Stimulated activated naive CD4-positive, alpha-beta T cell (primary cell): Measurements from ENCODE around the gene ZNF646.

ENCODE experiments used
- DNase-seq, 6 experiments: peaks; one replicate each; lab custom pipeline; 2025; lab: John Stamatoyannopoulos, UW

The ZNF646 gene

GRCh38 chr16:31063843-31064611 is 10.2 kb upstream of the ZNF646 start:
- no peak for DNase-seq

GRCh38 chr16:31064882-31065461 is 9.2 kb upstream of the ZNF646 start:
- DNase-seq = no peak

GRCh38 chr16:31067342-31067741 is 6.9 kb upstream of the ZNF646 start:
- no peak for DNase-seq

- DNase-seq = no peak
These were observed 2.4 kb upstream of the ZNF646 start for GRCh38 chr16:31071861-31072260.

GRCh38 chr16:31072540-31073141 is 1.6 kb upstream of the ZNF646 start:
- peak in 1 of 6 experiments; percentile 9 for DNase-seq

DNA sequence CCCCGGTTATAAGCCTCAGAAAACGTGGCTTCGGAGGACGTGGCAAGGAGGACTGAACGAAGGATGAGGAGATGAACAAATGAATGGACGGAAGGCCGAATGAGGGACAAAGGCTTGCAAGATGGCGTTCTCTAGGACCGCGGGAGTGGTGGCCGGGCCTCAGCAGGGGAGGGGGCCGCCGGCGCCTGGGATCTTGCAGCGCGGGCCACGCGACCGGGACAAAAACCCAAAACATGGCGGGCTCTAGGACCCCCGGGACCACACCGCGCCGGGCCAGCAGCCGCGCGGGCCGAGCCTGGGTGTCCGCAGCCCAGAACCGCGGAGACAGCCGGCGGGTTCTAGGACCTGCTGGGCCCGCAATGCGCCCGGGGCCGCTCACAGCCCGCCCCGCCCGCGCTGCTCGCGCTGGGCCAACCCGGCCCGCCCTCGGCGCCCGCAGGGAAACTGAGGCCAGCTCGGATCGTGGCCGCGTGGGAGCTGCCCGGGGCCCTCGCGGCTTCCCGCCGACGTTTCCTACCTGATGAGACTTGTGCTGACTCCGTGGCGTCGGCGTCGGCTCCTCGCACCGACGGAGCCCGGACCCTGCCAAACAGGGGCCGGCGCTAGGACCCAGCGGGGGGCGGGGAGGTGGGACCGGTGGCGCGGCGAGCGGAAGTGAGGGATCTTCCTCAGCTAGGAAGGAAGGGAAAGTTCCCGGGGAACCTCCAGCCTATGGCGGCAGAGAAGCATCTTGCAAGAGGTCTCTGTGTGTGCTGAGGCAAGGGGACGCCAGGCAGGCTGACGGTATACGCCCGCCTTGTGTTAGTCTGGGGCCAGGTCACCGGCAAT is 866 bp upstream of the ZNF646 start:
- peak; percentile 73 to 92 (median 82) for DNase-seq

DNA sequence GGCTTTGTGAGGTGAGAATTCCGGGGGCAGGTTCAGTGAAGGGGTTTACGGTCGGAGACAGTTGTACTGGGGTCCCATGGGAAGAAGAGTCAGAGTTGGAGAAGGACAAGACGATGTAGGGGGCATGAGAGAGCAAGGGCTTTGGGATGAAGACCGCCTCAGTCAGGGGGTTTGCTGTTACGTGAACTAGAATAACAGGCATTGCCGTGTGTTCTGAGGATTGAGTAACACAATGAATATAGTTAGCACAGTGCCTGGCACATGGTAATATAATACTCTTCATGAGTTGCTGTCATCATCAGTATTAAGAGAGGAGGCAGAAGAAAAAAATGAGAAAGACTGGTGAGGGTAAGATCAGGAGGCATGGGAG is 577 bp downstream of the ZNF646 start:
- DNase-seq = no peak

DNA sequence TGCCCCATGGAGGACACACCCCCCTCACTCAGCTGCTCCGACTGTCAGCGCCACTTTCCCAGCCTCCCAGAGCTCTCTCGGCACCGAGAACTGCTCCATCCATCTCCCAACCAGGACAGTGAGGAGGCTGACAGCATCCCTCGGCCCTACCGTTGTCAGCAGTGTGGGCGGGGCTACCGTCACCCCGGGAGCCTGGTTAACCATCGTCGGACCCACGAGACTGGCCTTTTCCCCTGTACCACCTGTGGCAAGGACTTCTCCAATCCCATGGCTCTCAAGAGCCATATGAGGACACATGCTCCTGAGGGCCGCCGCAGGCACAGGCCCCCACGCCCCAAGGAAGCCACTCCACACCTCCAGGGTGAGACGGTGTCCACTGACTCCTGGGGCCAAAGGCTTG is 2.1 kb downstream of the ZNF646 start:
- no peak for DNase-seq

GRCh38 chr16:31077024-31077423 is 2.8 kb downstream of the ZNF646 start:
- no peak for DNase-seq

- DNase-seq = no peak
These were observed 3.6 kb downstream of the ZNF646 start for GRCh38 chr16:31077592-31078396.

GRCh38 chr16:31078597-31079341 is 4.5 kb downstream of the ZNF646 start:
- DNase-seq = no peak

- DNase-seq = no peak
These were observed 5.2 kb downstream of the ZNF646 start for GRCh38 chr16:31079342-31079944.

DNA sequence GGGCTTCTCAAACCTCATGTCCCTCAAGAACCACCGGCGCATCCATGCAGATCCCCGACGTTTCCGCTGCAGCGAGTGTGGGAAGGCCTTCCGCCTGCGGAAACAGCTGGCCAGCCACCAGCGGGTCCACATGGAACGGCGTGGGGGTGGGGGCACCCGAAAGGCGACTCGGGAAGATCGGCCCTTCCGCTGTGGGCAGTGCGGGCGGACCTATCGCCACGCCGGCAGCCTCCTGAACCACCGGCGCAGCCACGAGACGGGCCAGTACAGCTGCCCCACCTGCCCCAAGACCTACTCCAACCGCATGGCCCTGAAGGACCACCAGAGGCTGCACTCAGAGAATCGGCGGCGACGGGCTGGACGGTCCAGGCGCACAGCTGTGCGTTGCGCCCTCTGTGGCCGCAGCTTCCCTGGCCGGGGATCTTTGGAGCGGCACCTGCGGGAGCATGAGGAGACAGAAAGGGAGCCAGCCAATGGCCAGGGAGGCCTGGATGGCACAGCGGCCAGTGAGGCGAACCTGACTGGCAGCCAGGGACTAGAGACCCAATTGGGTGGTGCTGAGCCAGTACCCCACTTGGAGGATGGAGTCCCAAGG is 5.9 kb downstream of the ZNF646 start:
- DNase-seq = no peak

DNA sequence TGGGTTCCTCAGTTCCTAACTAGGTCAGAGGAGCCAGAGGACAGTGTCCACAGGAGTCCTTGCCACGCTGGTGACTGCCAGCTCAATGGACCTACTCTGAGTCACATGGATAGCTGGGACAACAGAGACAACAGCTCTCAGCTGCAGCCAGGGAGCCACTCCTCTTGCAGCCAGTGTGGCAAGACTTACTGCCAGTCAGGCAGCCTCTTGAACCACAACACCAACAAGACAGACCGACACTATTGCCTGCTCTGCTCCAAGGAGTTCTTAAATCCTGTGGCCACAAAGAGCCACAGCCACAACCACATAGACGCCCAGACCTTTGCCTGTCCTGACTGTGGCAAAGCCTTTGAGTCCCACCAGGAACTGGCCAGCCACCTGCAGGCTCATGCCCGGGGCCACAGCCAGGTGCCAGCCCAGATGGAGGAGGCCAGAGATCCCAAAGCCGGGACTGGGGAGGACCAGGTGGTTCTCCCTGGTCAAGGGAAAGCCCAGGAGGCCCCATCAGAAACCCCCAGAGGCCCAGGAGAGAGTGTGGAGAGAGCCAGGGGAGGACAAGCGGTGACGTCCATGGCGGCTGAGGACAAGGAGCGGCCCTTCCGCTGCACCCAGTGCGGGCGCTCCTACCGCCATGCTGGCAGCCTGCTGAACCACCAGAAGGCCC is 6.7 kb downstream of the ZNF646 start:
- DNase-seq = no peak

DNA sequence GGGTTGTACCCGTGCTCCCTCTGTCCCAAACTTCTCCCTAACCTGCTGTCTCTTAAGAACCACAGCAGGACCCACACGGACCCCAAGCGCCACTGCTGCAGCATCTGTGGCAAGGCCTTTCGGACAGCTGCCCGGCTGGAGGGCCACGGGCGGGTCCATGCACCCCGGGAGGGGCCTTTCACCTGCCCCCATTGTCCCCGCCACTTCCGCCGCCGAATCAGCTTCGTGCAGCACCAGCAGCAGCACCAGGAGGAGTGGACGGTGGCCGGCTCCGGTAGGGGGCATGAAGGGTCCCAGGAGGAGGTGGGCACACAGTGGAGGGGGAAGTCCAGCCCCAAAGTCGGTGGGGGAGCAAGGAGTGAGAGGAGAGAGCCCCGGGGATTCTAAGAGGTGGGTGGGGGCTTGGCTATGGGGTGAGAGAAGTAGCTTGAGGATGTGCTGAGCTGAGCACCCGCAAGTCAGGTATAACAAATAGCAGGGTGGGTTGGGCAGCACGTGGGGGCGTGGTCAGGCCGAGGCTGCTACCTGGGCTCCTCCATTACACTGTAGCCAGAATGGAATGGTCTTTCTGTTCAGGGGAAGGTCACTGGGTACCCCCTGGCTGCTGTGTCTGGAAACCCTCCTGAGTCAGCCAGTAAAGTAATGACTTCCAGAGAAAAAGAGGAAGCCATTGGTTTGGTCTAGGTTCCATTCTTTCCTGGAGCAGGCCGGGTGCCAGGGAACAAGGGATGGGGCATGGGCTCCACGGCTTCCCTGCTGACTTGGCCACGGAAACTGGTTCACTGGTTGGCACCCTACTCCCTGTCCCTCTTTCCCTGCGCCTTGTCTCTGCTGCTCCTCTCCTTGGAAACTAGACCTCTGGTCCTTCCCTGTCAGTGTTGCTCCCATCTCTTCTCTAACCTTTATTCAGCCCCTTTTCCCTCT is 7.5 kb downstream of the ZNF646 start:
- DNase-seq = no peak

GRCh38 chr16:31082368-31083045 is 8.3 kb downstream of the ZNF646 start:
- no peak for DNase-seq

DNA sequence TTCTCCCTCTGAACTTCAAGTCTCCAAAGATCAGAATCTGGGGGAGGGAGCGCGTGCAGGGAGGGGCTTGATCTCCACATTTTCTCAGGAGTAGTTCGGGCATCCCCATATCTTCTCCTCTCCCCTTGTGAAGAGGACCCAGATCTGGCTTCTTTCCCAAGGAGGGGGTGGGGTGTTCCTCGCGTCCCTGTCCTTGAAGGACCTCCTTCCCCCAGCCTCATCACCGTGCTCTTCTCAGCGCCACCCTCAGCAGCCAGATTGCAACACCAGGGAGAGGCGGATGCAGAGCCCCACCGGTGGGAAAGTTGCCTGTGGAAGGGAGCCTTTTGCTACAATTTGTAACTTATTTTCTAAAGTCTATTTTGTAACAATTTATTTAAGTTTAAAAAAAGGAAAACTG is 8.9 kb downstream of the ZNF646 start:
- DNase-seq = no peak

- no peak for DNase-seq
These were observed 9.3 kb downstream of the ZNF646 start for GRCh38 chr16:31083556-31083955.
